ENCODE measurements around the gene CD7.

Gene CD7

GRCh38 chr17:82300707-82301270, 16.6 kb downstream of the CD7 start:
- peak in 20 of 58 donors; percentile 3 to 52 (median 22) for DNase-seq

- no peak for DNase-seq
Observed at GRCh38 chr17:82300228-82300627, 17.2 kb downstream of the CD7 start.

DNA sequence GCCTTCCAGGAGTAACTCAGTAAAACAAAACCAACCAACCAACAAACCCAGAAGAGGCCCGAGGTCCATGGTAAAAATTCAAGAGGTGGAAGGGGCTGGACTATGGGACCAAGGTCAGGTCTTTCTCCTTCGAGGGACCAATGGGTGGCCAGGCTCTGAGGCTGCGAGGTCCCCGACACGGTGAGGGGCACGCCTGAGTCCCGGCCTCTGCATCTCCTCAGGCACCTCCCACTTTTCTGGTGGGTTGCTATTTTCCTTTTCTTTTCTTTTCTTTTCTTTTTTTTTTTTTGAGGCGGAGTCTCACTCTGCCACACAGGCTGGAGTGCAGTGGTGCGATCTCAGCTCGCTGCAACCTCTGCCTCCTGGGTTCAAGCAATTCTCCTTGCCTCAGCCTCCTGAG, 18.0 kb downstream of the CD7 start:
- no peak for DNase-seq

DNA sequence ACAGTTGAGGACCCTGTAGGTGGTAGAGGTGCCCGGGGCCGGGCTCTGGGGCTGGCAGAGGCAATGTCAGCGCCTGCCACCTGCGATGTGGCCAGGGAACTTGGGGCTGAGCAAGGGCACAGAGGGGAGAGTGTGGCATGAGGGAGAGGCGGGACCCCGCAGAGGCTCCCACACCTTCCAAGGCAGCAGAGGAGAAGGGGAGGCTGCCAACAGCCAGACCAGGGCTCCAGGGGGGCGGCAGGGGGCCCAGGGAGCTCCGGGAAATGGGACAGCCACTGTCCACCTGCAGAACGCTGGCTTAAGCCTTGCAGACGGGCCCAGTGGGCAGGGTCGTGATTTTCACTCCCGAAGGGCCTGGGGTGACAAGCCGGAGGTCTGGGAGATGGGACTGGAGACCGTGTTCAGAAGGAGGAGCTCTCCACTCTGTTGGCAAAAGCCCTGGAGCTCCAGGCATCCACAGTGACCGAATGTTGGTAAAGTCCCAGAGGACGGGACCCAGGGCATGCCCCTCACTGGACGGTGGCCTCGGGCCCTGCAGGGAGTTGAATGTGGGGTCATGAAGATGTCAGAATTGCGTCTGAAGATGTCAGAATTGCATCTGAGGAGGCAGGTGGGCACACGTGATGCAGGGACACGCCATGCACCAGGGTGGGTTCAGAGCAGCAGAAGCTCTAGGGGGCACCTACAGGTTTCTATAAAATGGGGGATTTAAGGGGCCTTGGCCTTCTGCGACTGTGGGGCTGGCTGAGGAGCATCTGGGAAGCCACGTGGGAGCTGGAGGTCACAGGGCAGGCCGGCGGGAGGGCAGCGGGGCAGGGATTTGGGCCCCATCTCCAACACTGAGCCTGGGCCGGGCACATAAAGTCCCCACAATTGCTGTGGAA, 18.6 kb downstream of the CD7 start:
- DNase-seq = no peak

GRCh38 chr17:82297714-82298537, 19.5 kb downstream of the CD7 start:
- peak in 52 of 58 donors; percentile 22 to 89 (median 65) for DNase-seq

- peak in 38 of 58 donors; percentile 7 to 87 (median 50) for DNase-seq
Observed at GRCh38 chr17:82297280-82297713, 20.1 kb downstream of the CD7 start.

DNA sequence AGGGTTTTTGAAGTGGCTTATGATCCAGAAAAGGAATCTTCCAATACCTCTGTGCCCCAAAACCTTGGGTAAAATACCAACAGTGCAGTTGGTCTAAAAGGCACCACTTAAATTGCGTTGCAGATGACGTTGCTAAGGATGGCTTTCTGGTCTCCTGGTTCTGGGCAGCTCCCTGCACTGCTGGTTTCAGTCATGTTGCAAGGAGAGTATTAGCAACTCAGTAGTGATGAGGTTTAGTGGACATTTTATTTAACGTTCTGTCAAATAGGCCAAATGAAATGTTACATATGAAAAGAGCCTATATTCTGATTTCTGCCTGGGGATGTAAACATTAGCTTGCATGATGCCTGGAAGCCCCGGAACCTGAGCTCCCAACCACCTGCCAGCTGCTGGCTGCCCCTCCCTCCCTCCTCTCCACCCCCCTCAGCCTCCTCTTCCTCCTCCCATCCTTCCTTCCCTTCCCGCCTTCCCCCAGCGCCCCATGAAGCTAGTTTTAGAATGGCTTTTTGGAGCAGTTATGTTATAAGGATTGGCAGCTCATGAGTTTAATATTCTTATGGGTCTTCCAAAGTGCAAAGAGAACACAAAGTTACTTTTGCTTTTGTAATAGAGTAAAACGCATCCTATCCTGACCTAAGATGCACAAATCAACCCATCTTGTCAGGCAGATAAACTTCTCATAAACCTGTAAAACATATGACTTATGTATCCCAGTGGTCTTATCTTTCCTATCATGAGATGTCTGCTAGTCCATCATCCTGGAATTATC, 20.7 kb downstream of the CD7 start:
- DNase-seq = no peak

DNA sequence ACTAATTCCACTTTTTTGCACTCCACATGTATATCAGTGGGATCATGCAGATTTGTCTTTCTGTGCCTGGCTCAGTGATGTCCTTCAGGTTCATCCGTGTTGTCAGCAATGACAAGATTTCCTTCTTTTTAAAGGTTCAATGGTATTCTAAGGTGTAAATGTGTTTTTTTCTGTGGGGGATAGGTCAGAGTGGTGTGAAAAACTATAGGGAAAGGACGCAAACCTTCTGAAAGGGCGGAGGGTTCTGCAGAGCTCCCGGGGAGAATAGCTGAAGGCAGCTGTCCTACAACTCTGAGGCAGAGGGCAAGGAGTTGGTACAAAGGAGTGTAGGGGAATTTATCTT, 22.0 kb downstream of the CD7 start:
- DNase-seq = no peak

GRCh38 chr17:82294064-82294773, 23.2 kb downstream of the CD7 start:
- no peak for DNase-seq

GRCh38 chr17:82292251-82293154, 24.9 kb downstream of the CD7 start:
- DNase-seq = peak; percentile 64 to 98 (median 94)

DNA sequence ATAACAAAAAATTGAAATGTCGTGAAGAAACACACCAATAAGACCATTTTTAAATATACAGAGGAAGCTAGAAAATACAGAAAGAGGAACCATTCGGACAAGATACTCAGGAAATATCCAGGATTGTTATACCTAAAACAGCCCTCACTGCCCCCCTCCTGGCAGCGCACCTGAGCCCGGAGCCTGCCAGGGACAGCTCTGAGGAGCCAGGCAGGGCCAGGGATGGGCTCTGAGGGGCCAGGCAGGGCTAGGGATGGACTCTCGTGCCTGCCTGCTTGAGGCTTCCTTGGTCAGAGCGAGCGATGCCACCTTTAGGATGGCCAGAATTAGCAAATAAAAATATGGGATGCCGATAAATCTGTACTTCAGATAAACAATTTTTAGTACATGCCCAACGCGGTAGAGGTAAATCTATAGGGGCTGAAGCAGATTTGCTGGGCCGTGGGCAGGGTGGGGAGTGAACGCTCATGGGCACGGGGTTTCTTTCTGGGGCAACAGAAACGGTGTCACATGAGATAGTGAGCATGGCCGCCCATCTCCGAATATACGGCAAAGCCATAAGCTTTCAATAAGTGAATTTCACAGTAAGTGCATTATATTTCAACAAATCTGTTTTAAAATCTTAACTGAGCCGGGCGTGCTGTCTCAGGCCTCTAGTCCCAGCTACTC, 25.7 kb downstream of the CD7 start:
- no peak for DNase-seq

DNA sequence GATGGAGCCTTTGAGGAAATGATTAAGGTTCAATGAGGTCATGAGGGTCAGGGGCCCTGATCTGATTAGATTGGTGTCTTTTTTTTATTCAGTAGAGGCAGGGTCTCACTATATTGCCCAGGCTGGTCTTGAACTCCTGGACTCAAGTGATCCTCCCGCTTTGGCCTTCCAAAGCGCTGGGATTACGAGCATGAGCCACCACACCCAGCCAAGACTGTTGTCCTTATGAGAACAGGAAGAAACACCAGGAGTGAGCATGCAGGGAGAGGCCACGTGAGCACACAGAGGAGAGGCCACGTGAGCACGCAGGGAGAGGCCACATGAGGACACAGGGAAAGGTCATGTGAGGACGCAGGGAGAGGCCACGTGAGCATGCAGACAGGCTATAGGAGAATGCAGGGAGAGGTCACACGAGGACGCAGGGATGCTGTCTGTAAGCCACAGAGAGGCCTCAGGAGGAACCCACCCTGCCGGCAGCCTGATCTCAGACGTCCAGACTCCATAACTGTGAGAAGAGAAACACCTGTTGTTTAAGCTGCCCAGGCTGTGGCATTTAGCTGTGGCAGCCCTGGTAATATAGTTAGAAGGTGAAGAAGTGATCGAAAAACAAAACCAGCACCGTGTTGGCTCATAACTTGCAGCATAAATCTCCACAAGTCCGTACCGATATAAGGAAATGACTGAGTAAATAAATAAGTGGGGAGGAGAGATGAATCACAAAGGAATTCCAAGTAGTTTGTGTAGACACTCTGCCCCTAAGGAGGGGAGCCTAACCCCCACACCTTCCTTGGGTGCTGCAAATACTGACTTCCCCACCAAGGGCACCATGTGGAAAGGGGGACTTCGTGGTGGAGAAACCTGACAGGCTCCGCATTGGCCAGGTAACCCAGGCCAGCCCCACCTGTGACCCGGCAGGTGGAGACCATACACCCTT, 29.3 kb downstream of the CD7 start:
- no peak for DNase-seq

- no peak for DNase-seq
Observed at GRCh38 chr17:82287013-82287867, 30.2 kb downstream of the CD7 start.

GRCh38 chr17:82285141-82285540, 32.3 kb downstream of the CD7 start:
- no peak for DNase-seq

- DNase-seq = no peak
Observed at GRCh38 chr17:82283208-82283749, 34.1 kb downstream of the CD7 start.
